ENCODE results near the gene VCPKMT.

GRCh38 chr14:50068496-50068895 is 47.9 kb downstream of the VCPKMT start:
- TF ChIP-seq, protein P1, sequence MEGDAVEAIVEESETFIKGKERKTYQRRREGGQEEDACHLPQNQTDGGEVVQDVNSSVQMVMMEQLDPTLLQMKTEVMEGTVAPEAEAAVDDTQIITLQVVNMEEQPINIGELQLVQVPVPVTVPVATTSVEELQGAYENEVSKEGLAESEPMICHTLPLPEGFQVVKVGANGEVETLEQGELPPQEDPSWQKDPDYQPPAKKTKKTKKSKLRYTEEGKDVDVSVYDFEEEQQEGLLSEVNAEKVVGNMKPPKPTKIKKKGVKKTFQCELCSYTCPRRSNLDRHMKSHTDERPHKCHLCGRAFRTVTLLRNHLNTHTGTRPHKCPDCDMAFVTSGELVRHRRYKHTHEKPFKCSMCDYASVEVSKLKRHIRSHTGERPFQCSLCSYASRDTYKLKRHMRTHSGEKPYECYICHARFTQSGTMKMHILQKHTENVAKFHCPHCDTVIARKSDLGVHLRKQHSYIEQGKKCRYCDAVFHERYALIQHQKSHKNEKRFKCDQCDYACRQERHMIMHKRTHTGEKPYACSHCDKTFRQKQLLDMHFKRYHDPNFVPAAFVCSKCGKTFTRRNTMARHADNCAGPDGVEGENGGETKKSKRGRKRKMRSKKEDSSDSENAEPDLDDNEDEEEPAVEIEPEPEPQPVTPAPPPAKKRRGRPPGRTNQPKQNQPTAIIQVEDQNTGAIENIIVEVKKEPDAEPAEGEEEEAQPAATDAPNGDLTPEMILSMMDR (IDR thresholded peaks at IDR 0.05), result no peak
- TF ChIP-seq POLR2A (IDR thresholded peaks at IDR 0.05), result no peak
- TF ChIP-seq POLR2AphosphoS5 (IDR thresholded peaks at IDR 0.05), result no peak

Measured in sigmoid colon (tissue), 4 donors.